ENCODE results near the gene ARMC2. TPM values are rescaled to one million over a fixed set of nuclear protein-coding genes. Genes with fewer than 3 reads are reported as not detected.

The ARMC2 gene
- total and polyA plus RNA-seq, 10 donors = 1.4 to 12.2 (median 5.7) TPM

- H3K36me3 ChIP-seq = no peaks in the 10 kb centered on the region
- peaks cover 0 to 23% (median 6%) of the 10 kb centered on the region in 6 donors for H3K4me1 ChIP-seq
- no peaks in the 10 kb centered on the region for H3K9me3 ChIP-seq
- no peak for DNase-seq
- 78 to 92% (median 82%) methylated on average over 6 of the region's 6 CpGs for WGBS, 5 donors
- TF ChIP-seq CTCF (IDR thresholded peaks at IDR 0.05 in 8 of 11, conservative IDR thresholded peaks at IDR 0.05 in 3 of 11) = no peak
- TF ChIP-seq POLR2A (IDR thresholded peaks at IDR 0.05) = no peak
- no peak for TF ChIP-seq POLR2AphosphoS5 (IDR thresholded peaks at IDR 0.05)
- H3K27me3 ChIP-seq (replicated peaks in 1 of 7) = no peaks in the 10 kb centered on the region
- intact Hi-C loops (cut with DNase I; ENCODE audit: low total_unique reads) = no loop called here
- H3K4me3 ChIP-seq = no peak overlapping the region
- no peak overlapping the region for H3K27ac ChIP-seq
Observed at GRCh38 chr6:108916026-108916686, 67.9 kb downstream of the ARMC2 start.

GRCh38 chr6:108920751-108921150 is 72.5 kb downstream of the ARMC2 start:
- no peak for DNase-seq
- Histone ChIP-seq H3K4me1 (peaks cover 0 to 40% (median 16%) of the 10 kb centered on the region in 6 donors), H3K9me3 (no peaks in the 10 kb centered on the region), H3K27me3 (replicated peaks in 1 of 7) (no peaks in the 10 kb centered on the region), H3K4me3 (no peak overlapping the region), H3K36me3 (no peaks in the 10 kb centered on the region), H3K27ac (peak overlapping the region in 1 of 8 donors; percentile 42)
- no peak for TF ChIP-seq POLR2A (IDR thresholded peaks at IDR 0.05)
- TF ChIP-seq CTCF (IDR thresholded peaks at IDR 0.05 in 8 of 11, conservative IDR thresholded peaks at IDR 0.05 in 3 of 11) = no peak
- no peak for TF ChIP-seq POLR2AphosphoS5 (IDR thresholded peaks at IDR 0.05)
- WGBS, 5 donors = 69 to 83% (median 78%) methylated on average over 1 of the region's 1 CpG
- intact Hi-C loops (cut with DNase I; ENCODE audit: low total_unique reads) = no loop called here

- no peaks in the 10 kb centered on the region for H3K36me3 ChIP-seq
- H3K4me1 ChIP-seq = peaks cover 0 to 40% (median 16%) of the 10 kb centered on the region in 6 donors
- no peak for DNase-seq
- H3K27ac ChIP-seq = no peak overlapping the region
- intact Hi-C loops (cut with DNase I; ENCODE audit: low total_unique reads) = no loop called here
- H3K27me3 ChIP-seq (replicated peaks in 1 of 7) = no peaks in the 10 kb centered on the region
- 70 to 73% (median 70%) methylated on average over 9 of the region's 9 CpGs for WGBS, 5 donors
- H3K9me3 ChIP-seq = no peaks in the 10 kb centered on the region
- no peak overlapping the region for H3K4me3 ChIP-seq
- TF ChIP-seq CTCF (IDR thresholded peaks at IDR 0.05 in 8 of 11, conservative IDR thresholded peaks at IDR 0.05 in 3 of 11) (no peak), POLR2AphosphoS5 (IDR thresholded peaks at IDR 0.05) (no peak), POLR2A (IDR thresholded peaks at IDR 0.05) (no peak)
Observed at GRCh38 chr6:108921547-108922361, 73.5 kb downstream of the ARMC2 start.

GRCh38 chr6:108922499-108922898 is 74.3 kb downstream of the ARMC2 start:
- no peak overlapping the region for H3K27ac ChIP-seq
- TF ChIP-seq POLR2A (IDR thresholded peaks at IDR 0.05) (no peak), CTCF (IDR thresholded peaks at IDR 0.05 in 8 of 11, conservative IDR thresholded peaks at IDR 0.05 in 3 of 11) (no peak), POLR2AphosphoS5 (IDR thresholded peaks at IDR 0.05) (no peak)
- no peak overlapping the region for H3K4me3 ChIP-seq
- no peaks in the 10 kb centered on the region for H3K27me3 ChIP-seq (replicated peaks in 1 of 7)
- no peak for DNase-seq
- H3K36me3 ChIP-seq = no peaks in the 10 kb centered on the region
- no peaks in the 10 kb centered on the region for H3K9me3 ChIP-seq
- peaks cover 0 to 40% (median 16%) of the 10 kb centered on the region in 6 donors for H3K4me1 ChIP-seq
- intact Hi-C loops (cut with DNase I; ENCODE audit: low total_unique reads) = no loop called here
